Germinal center (tissue), 1 donor: ENCODE data around the gene TAS1R2.
"Not testable (repeated sequence)": the region's sequence is repeated elsewhere in the genome, so short reads cannot be mapped to it uniquely, and the experiment has no call there.

ENCODE experiments used
- DNase-seq: peaks from one replicate; pipeline ENCODE4 v3.0.0; 2012; ENCODE audit warnings: mixed read lengths, low spot score

Gene TAS1R2

GRCh38 chr1:18868801-18869424 is 9.5 kb upstream of the TAS1R2 start:
- no peak for DNase-seq

GRCh38 chr1:18868354-18868753 is 8.9 kb upstream of the TAS1R2 start:
- DNase-seq = no peak

DNA sequence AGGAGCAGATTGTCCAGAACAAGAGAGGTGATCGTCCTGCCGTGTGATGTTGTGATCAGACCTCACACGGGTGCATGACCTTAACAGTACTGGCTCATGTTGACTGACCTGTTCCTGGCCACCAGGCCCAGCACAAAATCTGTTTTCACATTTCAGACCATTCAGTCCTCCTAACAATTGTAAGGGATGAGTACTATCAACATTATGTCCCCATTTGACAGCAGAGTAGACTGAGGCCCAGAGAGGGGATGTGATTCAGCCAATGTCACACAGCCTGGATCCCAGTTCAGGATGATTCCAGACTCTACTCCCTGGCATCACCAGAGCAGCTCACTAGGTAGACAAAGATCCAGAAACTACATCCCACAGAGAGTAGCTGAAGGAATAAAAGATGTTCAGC is 7.4 kb upstream of the TAS1R2 start:
- no peak for DNase-seq

- DNase-seq = no peak
Observed at GRCh38 chr1:18866314-18866713, 6.9 kb upstream of the TAS1R2 start.

- DNase-seq = no peak
Observed at GRCh38 chr1:18865176-18865575, 5.7 kb upstream of the TAS1R2 start.

- DNase-seq = no peak
Observed at GRCh38 chr1:18861590-18861989, 2.1 kb upstream of the TAS1R2 start.

DNA sequence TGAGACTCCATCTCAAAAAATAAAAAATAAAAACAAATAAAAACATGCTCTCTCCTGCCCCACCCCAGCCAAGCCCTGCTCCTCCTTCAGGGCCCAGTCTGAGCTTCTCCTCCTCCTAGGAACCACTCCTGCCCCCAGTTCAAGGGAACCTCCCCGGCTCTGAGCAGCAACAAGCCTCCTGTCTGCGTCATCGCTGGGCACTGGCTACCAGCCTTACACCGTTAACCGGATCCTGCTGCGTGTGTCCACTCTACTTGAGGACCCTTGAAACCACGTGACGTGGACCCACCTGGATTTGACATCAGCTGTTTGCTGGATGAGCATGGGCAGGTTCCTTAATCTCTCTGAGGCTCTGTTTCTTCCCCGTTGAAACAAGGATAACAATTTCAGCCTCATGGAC is 1.6 kb upstream of the TAS1R2 start:
- DNase-seq = no peak

- DNase-seq = no peak
Observed at GRCh38 chr1:18858070-18858688, 1.3 kb downstream of the TAS1R2 start.

DNA sequence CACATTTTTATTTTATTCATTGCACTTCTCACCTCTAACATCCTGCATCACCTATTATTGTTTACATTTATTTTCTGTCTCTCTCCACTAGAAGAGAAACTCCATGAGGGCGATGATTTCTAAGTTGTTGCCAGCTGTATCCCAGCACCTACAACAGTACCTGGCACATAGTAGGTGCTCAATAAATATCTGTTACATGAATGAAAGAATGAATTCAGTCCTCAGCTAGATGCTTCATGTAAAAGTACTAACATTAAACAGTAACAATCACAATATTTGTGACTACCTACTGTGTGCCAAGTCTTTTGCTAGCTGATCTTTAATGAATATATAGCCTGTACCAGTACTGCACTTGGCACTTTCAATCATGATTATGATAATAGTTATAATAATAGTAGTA is 3.0 kb downstream of the TAS1R2 start:
- DNase-seq = no peak

GRCh38 chr1:18855573-18855972 is 3.9 kb downstream of the TAS1R2 start:
- DNase-seq = no peak

DNA sequence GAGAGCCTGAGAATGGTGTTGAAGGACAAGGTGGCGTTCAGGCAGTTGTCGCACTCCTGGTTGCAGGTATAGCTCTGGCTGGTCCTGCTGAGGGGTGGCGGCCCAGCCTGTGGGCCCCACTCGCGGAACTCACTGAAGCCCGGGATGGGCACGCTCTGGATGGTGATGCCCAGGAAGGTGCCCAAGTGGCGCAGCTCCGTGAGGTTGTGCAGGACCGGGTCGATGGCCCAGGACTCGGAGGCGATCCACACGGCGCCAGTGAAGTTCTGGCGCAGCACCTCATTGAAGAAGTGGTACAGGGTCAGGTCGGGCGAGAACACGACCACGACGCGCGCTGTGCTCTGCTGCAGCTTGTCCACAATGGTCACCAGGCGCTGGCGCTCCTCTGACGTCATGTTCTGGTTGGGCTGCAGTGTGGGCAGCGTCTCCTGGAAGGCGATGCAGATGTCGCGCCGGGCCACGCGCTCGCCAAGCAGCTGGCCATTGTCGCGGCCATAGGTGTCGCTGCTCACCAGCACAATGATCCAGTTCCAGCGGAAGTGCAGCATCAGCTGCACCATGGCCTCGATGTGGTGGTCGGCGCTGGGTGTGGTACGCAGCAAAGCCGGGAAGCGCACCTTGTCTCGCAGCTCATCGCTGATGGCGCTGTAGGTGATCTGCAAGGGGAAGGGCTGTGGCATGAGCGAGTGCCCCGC is 5.0 kb downstream of the TAS1R2 start:
- DNase-seq = no peak

DNA sequence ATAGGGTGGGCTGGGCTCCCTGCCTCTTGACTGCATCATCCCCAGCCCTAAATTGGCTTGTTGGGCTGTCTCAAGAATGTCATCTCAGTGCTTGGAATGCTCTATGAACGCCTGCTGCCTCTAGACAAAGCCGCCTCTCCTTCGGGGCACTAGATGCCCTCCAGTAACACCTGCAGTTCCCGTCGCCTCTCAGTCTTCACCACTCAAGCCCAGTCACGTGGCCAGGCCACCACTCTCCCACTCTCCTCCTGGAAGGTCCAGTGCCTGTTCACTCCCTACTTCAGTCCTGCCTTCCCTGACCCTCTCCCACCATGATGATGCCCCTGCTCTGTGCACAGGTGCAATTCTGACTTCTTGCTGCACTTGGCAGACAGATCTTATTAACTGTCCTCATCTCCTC is 7.0 kb downstream of the TAS1R2 start:
- DNase-seq = no peak

- no peak for DNase-seq
Observed at GRCh38 chr1:18849261-18849711, 10.2 kb downstream of the TAS1R2 start.

- DNase-seq = not testable (repeated sequence)
Observed at GRCh38 chr1:18847723-18848122, 11.7 kb downstream of the TAS1R2 start.

- DNase-seq = no peak
Observed at GRCh38 chr1:18840145-18840544, 19.3 kb downstream of the TAS1R2 start.

GRCh38 chr1:18836654-18837053 is 22.8 kb downstream of the TAS1R2 start:
- DNase-seq = peak; percentile 29

GRCh38 chr1:18832319-18832718 is 27.1 kb downstream of the TAS1R2 start:
- DNase-seq = not testable (repeated sequence)

DNA sequence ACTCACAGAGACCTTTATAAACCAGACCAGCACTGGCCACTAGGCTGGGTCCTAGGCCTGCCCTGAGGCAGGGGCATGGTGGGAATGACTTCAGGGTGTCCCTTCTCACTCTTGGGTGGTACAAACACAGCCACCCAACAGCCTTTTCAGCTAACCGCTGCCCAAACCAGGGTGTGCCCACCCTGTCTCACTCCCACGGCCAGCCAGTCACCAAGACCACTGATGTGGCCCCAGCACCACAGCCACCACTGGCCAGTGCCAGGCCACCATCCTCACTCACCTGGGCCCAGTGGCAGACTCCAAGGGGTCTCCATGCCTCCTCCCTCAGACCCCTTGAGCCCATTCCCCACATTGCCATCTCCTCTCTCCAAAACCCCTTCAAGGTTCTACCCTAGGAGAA is 27.8 kb downstream of the TAS1R2 start:
- no peak for DNase-seq

GRCh38 chr1:18830596-18830995 is 28.9 kb downstream of the TAS1R2 start:
- no peak for DNase-seq

DNA sequence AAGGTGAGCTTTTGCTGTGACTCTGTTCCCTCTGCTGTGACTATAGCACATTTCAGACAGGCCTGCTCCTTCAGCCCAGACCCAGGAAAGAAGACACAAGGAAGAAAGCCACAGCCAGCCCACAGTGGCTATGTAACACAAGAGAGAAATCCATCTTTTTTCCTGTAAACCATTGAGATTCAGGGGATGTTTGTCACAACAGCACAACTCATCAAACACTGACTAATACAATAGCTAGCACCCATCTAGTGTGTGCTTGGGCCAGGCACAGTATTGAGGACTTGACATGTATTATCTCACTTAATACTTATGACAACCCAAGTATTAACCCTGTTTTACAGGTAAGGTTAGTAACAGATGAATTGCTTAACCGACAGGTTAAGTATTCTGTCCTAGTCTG is 29.8 kb downstream of the TAS1R2 start:
- DNase-seq = no peak

DNA sequence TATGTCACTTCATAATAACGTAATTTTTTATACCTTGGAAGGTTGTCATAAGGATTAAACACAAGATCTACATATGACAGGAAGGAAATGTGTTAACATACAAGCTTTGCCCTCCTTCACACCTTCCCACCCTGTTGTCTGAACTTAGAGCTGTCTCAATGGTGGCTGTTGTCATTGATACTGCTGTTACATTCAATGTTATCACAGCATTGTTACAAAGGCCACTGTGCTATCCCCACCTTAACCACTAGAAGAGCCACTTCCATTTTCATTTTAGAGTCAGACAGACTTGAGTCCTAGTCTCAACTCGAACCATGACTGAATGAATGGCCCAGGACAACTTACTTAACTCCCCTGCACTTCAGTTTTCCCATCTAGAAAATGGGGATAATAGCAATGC is 31.2 kb downstream of the TAS1R2 start:
- no peak for DNase-seq

- no peak for DNase-seq
Observed at GRCh38 chr1:18823438-18823837, 36.0 kb downstream of the TAS1R2 start.
